Activated CD4-positive, alpha-beta T cell treated with anti-CD3 and anti-CD28 coated beads for 4 hours (primary cell): ENCODE results near the gene FAM180A.

Experiments used
- DNase-seq, 2 donors: peaks; one replicate each; pipeline ENCODE4 v3.0.0-alpha.2; 2020

The FAM180A gene

DNA sequence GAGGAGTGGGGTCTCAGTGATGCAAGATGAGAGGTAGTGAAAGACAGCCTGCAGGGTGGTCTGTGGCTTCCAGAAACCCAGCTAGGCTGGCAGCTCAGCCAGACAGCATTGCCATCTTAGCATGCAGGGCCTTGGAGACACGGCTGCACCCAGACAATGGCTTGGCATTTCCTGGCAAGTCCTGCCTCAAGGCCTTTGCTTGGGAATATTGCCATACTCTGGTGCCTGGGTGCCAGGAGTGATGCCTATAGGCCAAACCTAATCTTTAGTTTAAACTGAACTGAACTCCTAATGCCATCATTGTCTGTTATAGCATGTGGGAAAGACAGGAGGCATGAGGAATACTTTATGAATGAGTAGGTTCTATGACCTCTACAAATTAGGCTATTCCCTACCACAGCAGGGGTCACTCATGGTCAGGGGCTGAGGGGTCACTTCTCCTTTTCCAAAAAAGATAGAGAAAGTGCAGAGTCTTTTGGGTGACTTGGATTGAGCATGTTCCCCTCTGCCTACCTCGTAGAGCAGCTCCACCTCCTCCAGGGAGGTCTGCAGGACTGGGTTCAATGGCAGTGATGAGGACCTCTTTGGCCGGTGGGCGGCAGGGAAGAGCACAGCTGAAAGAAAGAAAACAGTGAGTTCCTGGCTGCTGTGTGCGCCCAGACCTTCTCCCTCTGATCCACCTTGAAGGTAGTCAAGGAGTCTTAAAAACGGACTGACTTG is 11.9 kb downstream of the FAM180A start:
- no peak for DNase-seq

DNA sequence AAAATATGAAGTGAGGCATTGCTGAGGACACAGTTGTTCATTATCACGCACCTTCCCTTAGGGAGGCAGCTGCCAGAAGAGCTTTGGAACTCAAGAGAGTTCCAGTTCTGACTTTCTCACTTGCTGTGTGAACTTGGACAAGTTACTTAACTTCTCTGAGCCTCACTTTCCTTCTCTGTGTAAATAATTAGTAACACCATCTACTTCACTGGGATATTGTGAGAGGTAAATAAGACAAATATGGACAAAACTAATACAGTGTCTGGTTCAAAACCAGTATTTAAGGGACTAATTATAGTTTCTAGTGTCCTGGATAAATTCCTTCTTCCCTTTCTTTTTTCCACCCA is 14.3 kb downstream of the FAM180A start:
- DNase-seq, result no peak

DNA sequence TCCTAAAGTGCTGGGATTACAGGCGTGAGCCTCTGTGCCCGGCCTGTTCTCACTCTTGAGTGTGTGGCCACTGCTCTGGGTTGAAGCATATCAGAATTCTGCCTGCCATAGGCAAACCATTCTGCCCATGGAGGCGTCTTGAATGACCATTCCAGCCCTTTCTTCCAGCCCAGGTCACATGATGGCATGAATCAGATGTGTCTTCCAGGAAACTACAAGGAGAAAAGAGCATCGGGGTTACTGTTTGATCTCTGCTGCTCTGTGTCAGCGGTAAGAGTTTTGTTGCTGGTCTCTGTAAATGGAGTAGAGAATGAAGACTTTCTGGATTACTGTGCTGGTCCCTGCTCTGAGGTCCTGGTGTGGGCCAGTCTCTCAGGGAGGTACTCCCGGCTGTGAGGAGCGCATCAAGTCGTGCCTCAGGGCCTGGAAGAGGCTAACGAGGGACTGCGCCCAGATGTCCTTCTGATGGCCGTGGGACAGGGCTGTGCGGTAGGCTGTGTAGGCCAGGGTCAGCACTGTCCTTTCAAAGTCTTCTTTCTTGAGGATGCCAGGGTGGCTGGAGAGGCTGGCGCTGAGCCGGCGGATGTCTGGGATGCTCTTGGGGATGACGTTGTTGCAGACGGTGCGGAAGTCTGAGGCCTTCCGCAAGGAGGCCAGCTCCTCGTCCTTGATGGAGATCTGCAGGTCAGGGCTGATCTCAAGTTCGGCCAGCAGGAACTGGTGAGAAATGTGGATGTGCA is 14.8 kb downstream of the FAM180A start:
- DNase-seq, result no peak

DNA sequence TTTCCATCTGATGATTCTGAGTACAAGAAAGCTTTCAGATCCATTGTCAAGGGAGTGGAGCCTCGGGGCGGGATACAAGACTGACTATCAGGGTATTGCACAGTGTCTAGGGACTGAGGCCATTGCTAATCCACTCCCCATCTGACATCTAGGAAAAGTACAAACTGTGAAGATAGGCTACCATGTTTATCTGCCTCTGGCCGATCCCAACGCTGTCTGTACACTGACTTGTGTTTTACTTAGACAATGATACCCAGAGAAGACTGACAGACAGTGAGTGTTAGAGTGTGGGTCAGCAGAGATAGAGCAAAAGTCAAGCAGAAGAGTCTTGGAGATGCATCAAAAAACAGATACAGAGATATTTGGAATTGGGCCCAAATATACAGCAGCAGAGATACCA is 17.5 kb downstream of the FAM180A start:
- DNase-seq, result no peak

DNA sequence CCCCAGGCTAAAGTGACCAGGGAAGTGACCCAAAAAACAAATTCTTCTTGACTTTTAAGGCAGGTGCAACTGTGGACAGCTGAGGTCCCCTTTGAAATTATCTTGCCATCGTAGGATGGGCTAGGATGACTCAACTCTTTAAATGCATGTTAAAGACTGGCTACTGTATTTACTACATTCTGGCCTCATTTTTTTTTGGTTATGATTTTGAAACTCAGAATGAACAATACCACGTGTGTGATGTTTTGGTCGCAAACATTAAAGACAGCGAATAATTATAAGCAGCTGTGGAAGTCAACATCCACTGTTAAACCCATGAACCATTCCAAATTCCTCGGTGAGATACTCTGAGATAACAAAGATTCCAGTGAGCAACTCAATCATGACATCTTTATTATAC is 19.4 kb downstream of the FAM180A start:
- DNase-seq, result no peak

DNA sequence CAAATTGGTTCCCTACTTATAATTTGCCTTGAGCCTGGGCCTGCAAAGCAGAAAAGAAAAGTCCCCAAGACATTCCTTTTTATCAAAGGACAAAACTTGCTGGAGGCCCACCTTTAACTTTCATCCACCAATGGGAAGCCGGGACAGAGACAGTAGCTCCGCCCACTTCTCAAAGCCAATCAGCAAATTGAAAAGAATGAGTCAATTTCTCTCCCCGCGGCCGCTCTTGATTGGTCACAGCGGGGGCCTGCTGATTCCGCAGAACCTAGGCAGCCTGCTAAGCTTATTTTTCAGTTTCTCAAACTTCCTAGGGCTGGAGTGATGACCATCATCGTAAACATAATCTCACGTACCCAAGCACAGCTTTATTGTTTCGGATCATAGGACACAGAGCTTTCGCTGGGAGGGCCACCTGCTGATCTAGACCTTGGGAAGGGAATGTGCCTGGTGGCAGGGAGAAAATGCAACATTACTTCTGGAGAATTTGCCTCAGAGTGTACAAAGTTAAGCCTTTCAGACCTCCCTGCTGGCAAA is 20.4 kb downstream of the FAM180A start, which contains the start of gene SLC13A4:
TSS of gene SLC13A4 (minus strand) at position 51 of the 534 bp plus-strand sequence. CDS start 690 bp downstream, outside the sequence.
- no peak for DNase-seq

DNA sequence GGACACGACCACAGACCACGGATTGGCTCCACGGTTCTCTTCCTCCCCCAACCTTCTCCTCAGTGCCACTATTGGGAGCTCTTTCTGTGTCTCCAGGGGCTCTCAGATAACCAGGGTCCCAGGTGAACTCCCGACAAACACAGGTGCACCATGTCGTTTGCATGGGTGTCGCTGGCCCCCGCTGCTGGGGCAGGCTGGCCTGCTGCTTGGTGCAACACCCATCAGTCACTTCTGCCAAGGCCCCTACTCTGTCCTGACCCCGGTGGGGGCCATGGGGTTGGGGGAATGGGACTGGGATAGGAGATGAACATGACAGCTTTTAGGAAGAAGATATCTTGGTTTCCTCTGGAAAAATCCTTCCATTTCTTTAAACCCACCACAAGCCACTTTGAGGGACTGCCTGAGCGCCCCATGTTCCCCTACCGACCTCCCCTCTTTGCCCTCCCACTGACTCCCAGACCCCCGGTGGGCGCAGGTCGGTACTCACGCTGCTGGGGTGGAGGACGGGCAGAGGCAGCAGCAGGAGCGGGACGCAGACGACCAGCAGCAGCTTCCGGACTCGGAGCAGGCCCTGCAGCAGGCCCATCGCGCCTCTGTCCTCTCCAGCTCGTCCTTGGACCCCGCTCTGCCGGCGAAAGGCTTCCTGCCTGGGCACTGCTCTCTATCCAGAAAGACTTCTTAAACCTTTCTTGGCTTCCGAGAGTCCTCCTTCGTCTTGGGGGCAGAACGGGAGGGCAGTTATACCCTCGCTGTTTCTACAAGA is 21.5 kb downstream of the FAM180A start:
- DNase-seq, result no peak

DNA sequence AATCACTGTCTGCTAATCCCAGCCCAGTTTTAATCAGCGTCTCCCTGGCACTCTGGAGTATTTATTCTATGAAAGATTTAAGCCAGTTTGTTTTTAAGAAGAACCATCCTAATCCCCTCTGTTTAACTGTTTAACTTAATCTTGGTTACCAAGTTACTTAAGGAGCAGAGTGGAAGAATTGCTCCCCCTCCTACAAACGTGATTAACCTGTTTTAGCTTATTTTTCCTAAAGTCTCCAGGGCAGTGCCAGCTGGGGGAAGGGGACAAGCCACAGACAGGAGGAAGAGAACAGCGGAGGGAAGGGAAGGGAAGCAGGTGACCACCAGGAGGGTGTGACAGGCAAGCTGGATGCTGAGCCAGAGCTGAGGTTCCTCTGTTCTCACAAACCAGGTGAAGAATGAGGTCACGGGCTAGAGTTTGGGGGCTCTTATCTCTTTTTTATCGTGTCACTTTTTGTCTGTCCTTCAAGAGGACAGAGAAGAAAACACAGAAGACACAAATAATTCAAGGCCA is 22.3 kb downstream of the FAM180A start:
- DNase-seq, result no peak

DNA sequence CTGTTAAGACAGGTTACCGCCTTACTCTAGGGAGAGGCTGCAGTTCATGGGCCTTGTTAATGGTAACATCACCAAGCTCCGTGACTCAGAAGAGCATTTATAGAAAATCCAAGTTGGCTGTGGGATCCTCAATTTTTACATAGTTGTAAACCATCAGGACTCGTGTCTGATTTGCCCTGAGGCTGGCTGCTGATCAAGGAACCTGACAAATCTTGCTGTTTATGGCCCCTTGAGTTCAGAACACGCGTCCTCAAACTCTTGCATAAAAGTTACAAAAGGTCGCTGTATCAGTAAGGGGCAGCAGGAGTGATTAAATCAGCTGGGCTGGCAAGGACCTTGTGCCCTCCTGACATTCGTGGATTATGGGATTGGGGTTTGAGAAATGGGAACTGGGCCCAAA is 25.2 kb downstream of the FAM180A start:
- no peak for DNase-seq

DNA sequence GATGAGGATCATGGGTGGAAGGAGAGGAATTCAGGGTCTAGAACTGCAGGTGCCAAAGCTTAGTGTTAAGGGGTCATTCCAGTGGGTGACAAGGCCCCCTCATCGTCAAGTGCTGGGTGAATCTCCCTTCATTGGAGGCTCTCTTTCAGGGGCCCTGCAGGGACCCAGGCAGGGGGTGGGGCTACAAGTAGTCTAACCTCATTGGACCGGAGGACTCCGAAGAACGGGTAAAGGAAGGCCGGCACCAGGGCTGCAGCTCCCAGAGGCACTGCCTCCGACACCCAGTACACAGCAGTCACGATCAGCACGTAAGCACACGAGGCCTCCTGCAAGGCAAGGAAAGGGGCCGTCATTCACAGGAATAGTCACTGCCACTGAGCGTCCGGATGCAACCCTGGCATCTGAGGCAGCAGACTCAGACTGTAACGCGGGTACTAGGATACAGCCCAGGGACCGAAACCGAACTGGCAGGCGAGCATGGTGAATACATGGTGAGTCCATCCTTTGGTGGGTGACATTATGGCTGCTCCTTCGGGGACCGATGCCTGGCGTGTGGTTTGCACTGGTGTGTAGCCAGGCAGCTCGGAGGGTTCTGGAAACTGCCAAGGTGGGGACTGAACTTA is 27.3 kb downstream of the FAM180A start:
- DNase-seq, result no peak

DNA sequence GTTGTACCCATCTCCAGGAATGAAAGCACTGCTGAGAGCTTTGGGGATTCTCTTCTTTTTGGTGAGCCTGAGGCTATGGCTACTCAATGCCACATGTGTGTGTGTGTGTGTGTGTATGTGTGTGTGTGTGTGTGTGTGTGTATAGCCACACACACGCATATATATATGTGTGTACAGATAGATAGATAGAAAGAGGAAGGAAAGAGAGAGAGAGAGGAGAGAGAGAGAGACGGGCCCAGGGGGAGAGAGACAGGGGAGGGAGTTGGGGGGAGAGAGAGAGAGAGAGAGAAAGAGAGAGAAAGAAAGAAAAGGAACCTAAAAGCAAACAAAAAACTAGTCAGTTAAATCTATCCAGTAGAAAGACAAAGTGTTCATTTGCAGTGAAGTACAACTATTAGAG is 28.9 kb downstream of the FAM180A start:
- DNase-seq, result no peak

DNA sequence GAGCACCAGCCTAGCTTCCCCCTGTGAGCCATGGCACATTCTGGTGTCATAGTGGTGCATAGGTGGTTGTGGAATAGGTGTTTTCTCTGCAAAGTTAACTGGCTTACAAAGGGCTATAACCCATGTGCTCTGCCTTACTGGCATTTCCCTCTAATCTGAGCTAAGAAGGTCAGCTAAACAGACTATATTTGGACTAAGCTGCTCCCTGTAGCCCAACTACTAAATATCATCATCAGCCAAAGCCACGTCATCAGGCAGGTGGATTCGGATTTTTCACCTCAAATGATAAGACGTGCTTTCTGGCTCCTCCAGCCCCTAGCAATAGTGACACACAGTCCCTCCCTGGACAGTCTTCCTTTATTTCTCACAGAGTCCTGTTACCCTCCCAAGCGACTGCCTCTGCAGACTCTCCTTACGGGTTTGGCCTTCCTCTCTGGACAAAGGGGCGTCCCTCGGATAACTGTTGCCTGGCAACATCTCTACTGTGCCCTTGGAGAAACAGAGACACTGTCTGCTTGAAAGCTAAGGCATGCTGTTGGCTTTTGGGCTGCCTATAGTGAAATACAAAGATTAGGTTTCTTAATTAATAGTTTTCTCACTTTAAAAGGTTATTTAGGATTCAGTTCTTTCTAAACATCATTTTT is 29.7 kb downstream of the FAM180A start:
- no peak for DNase-seq

DNA sequence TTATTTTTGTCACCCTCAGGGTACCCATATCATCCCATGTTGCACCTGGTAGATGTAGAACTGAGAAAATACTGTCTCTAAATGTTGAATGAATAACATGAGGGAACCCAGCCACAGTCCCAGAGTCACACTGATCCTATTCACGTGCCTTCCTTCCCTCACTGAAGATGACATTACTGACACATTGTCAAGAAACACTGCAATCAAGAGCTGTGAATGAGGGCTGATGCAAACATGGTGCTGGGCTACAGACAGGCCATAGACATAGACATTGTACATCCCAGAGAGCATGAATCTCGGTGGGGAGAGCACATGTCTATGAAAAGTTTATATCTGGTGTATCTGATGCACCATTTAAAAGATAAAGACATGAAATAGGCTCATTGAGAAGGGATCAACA is 30.4 kb downstream of the FAM180A start:
- DNase-seq, result no peak

DNA sequence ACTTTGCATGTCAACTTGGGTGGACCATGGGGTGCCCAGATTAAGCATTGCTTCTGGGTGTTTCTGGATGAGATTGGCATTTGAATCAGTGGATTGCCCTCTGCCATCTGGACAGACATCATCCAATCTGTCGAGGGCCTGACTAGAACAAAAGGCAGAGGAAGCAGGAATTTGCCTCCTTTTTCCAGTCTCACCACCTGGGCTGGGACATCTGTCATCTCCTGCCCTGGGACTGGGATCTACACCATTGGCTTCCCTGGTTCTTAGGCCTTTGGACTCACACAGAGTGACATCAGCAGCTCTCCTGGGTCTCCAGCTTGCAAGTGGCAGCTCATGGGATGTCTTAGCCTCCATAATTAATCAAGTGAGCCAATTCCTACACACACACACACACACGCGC is 30.9 kb downstream of the FAM180A start:
- DNase-seq, result no peak

DNA sequence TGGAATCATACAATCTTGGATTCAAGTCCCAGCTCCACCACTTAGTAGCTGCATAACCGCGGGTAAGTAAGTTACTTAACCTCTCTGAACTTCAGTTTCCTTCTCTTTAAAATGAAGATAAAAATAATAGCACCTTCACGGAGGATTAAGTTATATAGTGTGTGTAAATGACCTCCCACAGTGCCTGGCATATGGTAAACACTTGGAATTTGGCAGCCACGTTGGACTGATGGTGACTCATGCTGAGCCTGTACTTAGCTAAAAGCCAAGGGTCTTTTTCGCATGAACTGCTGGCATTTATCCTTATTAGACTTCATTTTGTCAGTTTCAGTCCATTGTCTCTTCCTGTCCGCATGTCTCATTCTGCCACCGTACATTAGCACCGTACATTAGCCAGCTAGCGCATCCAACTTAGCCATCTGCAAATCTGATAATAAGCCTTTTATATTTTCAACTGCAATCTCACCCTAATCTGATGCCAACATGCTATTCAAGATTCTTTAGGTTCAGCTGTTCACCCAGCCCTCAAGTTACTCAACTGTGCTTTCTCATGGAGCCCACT is 31.9 kb downstream of the FAM180A start:
- no peak for DNase-seq

DNA sequence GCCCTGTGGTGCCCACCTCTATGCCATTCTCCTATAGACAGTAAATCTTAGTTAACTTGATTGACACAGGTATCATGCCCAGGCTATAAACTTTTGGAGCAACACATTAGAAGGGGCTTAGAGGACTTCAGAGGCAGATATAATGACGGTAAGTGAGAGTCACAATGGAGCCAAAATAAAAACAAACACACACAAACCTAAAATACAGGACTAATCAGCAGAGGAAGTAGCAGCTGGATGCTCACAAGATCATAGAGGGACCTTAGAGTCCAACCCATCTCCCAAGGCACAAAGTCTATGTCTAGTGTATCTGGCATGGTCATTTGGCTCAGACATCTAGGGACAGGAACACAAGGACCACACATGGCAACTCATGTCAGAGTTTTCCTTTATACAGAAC is 32.9 kb downstream of the FAM180A start:
- no peak for DNase-seq

DNA sequence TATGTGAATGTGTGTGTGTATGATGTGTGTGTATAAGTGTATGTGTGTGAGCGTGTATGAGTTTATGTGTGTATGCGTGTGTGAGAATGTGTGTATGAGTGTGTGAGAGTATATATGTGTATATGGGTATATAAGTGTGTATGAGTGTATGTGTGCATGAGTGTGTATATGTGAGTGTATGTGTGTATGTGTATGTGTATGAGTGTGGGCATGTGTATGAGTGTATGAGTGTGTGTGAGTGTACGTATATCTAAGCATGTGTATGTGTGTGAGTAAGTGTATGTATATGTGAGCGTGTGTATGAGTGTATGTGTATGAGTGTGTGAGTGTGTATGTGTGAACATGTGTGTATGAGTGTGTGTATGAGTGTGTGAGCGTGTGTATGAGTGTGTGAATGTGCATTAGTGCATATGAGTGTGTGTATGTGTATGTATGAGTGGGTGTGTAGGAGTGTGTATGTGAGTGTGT is 33.5 kb downstream of the FAM180A start:
- no peak for DNase-seq

DNA sequence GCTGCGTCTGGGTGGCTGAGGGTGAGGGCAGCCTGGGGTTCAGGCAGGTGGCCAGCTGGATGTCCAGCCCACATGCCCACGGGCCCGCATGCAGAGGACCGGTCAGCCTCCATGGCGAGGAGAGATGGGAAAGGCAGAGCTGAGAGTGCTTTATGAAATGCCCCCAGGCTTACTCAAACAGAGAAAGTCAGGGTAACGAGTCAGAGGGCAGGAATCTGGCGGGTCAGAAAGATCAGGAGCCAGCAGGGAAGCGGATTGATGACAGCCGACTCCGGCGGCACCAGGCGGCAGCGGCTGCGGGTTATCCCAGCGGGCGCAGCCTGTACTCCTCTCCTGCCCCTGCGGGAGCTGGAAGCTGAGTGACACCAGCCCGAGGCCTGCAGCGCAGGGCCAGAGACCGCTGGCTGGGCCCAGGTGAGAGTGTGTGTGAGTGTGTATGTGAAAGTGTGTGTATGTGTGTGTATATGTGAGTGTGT is 34.0 kb downstream of the FAM180A start:
- no peak for DNase-seq

DNA sequence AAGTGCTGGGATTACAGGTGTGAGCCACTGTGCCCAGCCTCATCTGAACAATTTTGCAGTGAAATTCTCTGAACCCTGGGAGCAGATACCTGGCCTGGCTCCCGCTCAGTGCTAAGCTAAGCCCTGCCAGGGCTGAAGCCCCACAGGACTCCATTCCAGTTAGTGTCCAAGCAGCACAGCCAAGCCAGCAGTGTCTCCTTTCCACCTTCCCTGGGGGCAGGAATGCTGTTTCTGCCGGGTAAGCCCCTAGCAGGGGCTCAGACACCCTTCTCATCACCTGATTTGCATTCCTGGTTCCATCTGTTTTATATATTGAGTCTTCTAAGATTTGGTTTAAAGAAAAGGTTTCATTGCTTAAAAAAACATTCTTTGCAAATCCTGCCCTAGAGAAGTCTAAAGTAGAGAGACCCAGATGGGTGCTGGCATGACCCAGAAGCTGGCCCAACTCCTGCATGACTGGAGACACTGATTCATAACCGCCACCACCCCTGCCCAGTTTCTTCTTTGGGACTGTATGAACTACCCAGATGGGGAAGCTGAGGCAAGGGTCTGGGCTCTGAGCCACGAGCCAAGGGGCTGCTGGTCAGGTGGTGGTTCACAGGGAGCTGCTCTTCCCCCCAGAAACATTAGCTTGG is 34.7 kb downstream of the FAM180A start:
- DNase-seq, result no peak

DNA sequence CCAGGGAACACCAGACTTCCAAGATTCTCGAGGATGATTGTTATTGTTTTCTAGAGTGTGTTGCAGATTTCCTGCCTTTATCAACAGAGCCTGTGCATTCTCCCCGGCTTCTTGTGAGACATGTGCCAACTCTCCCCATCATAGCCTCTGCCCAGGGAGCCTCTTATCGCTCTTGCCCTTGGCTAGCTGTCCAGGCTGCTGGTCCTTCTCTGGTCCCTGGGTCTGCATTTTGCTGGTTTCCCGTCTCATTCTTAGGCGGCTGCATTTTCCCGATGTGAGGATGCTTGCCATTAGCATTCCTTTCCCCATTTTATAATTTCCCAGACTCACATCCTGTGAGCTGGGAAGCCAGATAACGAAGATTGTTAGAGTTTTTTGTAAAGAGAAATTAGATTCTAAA is 35.8 kb downstream of the FAM180A start:
- DNase-seq, result no peak

DNA sequence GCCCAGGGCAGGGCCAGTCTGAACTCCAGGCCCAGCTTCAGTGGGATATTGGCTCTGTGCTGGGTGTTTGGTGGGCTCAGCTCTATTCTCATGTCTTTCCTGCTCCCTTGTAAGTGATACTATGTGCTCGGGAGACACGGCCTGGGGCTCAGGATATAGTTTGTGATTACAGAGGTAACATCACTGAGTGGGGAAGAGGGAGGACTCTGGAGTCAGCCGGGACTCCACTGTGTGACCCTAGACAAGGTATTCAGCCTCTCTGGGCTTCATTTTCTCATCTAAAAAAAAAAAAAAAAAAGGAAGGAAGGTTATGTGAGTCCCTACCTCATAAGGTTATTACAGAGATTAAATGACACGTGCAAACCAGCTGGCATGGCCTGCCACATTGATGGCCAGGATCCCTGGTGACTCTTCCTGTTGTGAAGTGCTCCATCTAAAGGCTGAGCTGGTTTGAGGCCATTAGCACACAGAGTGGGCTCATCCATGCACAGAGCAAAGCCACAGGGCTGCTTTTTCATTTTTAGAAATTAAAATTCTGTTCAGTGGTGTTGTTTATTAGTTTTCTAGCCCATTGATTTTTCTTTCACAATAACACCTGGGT is 36.3 kb downstream of the FAM180A start:
- DNase-seq, result no peak
